B cell (primary cell): ENCODE results near the gene IGFALS.

Experiments
- EZH2 ChIP-seq: IDR thresholded peaks from 2 replicates; pipeline ENCODE4 v1.6.1; 2012; ENCODE audit warnings: borderline replicate concordance, low read depth, mild to moderate bottlenecking, moderate library complexity, low read length; ENCODE audit not compliant: insufficient read depth, poor library complexity, severe bottlenecking
- TF ChIP-seq, protein P1 (sequence below): fragments of 200-600 bp; IDR thresholded peaks from one replicate; pipeline ENCODE4 v1.8.0; 2022; ENCODE audit warnings: antibody characterized with exemption, mild to moderate bottlenecking

DNA sequence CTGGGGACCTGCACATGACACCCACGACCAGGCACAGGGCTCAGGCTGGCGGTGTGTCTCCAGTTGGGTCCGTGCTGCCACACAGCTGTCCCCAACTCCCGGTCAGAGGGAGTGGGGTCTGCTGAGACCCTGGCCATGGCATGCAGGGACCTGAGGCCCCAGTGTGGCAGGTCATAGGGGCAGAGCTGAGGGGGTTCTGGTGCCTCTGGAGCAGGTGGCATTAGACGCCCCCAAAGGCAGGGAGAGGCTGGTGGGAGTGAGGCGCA, 6.5 kb downstream of the IGFALS start:
- no peak for TF ChIP-seq EZH2
- TF ChIP-seq, protein P1, sequence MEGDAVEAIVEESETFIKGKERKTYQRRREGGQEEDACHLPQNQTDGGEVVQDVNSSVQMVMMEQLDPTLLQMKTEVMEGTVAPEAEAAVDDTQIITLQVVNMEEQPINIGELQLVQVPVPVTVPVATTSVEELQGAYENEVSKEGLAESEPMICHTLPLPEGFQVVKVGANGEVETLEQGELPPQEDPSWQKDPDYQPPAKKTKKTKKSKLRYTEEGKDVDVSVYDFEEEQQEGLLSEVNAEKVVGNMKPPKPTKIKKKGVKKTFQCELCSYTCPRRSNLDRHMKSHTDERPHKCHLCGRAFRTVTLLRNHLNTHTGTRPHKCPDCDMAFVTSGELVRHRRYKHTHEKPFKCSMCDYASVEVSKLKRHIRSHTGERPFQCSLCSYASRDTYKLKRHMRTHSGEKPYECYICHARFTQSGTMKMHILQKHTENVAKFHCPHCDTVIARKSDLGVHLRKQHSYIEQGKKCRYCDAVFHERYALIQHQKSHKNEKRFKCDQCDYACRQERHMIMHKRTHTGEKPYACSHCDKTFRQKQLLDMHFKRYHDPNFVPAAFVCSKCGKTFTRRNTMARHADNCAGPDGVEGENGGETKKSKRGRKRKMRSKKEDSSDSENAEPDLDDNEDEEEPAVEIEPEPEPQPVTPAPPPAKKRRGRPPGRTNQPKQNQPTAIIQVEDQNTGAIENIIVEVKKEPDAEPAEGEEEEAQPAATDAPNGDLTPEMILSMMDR, result no peak
